Spleen (tissue), 7 donors: ENCODE results near the gene HECTD3.
"Not testable (repeated sequence)": the region's sequence is repeated elsewhere in the genome, so short reads cannot be mapped to it uniquely, and the experiment has no call there.

Experiments
- CTCF ChIP-seq, 11 experiments: fragments of 200-600 bp in 7 of 11; fragments of 450-650 bp in 4 of 11; sonication (generic) in 4 of 11; IDR thresholded peaks in 8 of 11; conservative IDR thresholded peaks in 3 of 11; 1 replicate in 7 of 11; 2 replicates in 4 of 11; pipeline versions ENCODE4 v1.4.0 to v1.8.0; 2016 to 2021; ENCODE audit warnings: antibody characterized with exemption in 11 of 11, inconsistent platforms in 4 of 11, mild to moderate bottlenecking in 1 of 11
- POLR2A ChIP-seq, 3 donors: fragments of 450-650 bp; IDR thresholded peaks; one replicate each; pipeline ENCODE4 v1.5.1; 2017; ENCODE audit warnings: antibody characterized with exemption in 3 of 3, mild to moderate bottlenecking in 1 of 3
- POLR2AphosphoS5 ChIP-seq, 3 donors: sonication (generic); formaldehyde crosslinking; IDR thresholded peaks; one replicate each; pipeline ENCODE4 v1.5.1; 2017; ENCODE audit warnings: antibody characterized with exemption in 3 of 3
- donor health status: DM: no; HTN: no; CAD: no; lungs with moderate emphysema.
- donor health status: DM: no; HTN: no; CAD: no.
- donor health status: DM: no; HTN: no; CAD: no.

GRCh38 chr1:44977372-44977771 is 33.8 kb downstream of the HECTD3 start:
- not testable (repeated sequence) for TF ChIP-seq CTCF (IDR thresholded peaks at IDR 0.05 in 8 of 11, conservative IDR thresholded peaks at IDR 0.05 in 3 of 11); POLR2A (IDR thresholded peaks at IDR 0.05); POLR2AphosphoS5 (IDR thresholded peaks at IDR 0.05)
